K562 (cell line): Measurements from ENCODE around the gene KIAA0513. TPM values are rescaled to one million over a fixed set of nuclear protein-coding genes. Genes with fewer than 3 reads are reported as not detected.
A peak's percentile ranks its signal among the peaks of the same experiment; 100 is the strongest.

Experiments used
- BDP1 ChIP-seq: IDR thresholded peaks from 3 replicates; pipeline ENCODE4 v1.6.1; 2011; ENCODE audit not compliant: insufficient read length, insufficient read depth
- CREB1 ChIP-seq, 2 experiments: sonication (generic) in 1 of 2; formaldehyde crosslinking in 1 of 2; IDR thresholded peaks; 2 replicates each; pipeline versions ENCODE4 v1.6.1 to v1.8.0; 2012 to 2022; ENCODE audit warnings: inconsistent platforms in 1 of 2, mild to moderate bottlenecking in 1 of 2, missing genetic modification reagents in 1 of 2, moderate library complexity in 1 of 2
- CTBP1 ChIP-seq: fragments of 450-650 bp; IDR thresholded peaks from 2 replicates; pipeline ENCODE4 v1.6.1; 2016; ENCODE audit warnings: borderline replicate concordance
- MEIS2 ChIP-seq: fragments of 450-650 bp; IDR thresholded peaks from 2 replicates; pipeline ENCODE4 v1.6.1; 2014; ENCODE audit warnings: mild to moderate bottlenecking; ENCODE audit not compliant: partially characterized antibody
- POLR3A ChIP-seq: IDR thresholded peaks from 2 replicates; pipeline ENCODE4 v1.6.1; 2011; ENCODE audit warnings: borderline replicate concordance, mild to moderate bottlenecking, moderate library complexity; ENCODE audit not compliant: insufficient read length, insufficient read depth; ENCODE audit errors: extremely low read depth
- SLC30A9 ChIP-seq: fragments of 250-450 bp; sonication (Bioruptor Pico); IDR thresholded peaks from 2 replicates; pipeline ENCODE4 v1.8.0; 2022; ENCODE audit warnings: mild to moderate bottlenecking, moderate library complexity
- TCFL5 ChIP-seq: fragments of 250-450 bp; sonication (Bioruptor Pico); conservative IDR thresholded peaks from 2 replicates; pipeline ENCODE4 v1.6.1; 2021; ENCODE audit warnings: mild to moderate bottlenecking, moderate library complexity, matching md5 sums
- ZNF184 ChIP-seq: sonication (generic); formaldehyde crosslinking; IDR thresholded peaks from 2 replicates; pipeline ENCODE4 v1.5.0; 2020; ENCODE audit warnings: missing genetic modification reagents
- polyA plus RNA-seq, 8 experiments: library from polyadenylated mRNA; depleted of rRNA in 4 of 8; stranded (reverse) in 5 of 8; unstranded in 3 of 8; fragments of >200 nt; fragmentation: Nextera tagmentation in 2 of 8; fragmentation: Illumina TruSeq in 1 of 8; extraction: Ambion mirVana in 2 of 8; extraction: Trizol in 1 of 8; gene quantifications; 2 replicates each; pipeline versions ENCODE4 v1.2.1 to v1.2.3, GENCODE V29; 2011 to 2014; ENCODE audit warnings: inconsistent platforms in 1 of 8, missing spikeins in 1 of 8
- total RNA-seq, 7 experiments: library from RNA; depleted of rRNA in 6 of 7; stranded (reverse); fragments of >200 nt in 6 of 7; fragmentation: Illumina TruSeq in 2 of 7; extraction: Trizol in 2 of 7; gene quantifications; 2 replicates each; pipeline versions ENCODE4 v1.2.1 to v1.2.3, GENCODE V29; 2011 to 2021; ENCODE audit warnings: low replicate concordance in 1 of 7
- TF ChIP-seq, protein P1 (sequence below): sonication (generic); formaldehyde crosslinking; IDR thresholded peaks from 2 replicates; pipeline ENCODE4 v1.8.0; 2022; ENCODE audit warnings: mild to moderate bottlenecking, missing genetic modification reagents, borderline replicate concordance
- TF ChIP-seq, protein P2 (sequence below): sonication (generic); formaldehyde crosslinking; IDR thresholded peaks from 2 replicates; pipeline ENCODE4 v1.8.0; 2022; ENCODE audit warnings: mild to moderate bottlenecking, missing genetic modification reagents
- TF ChIP-seq, protein P3 (sequence below), 2 experiments: fragments of 450-650 bp; IDR thresholded peaks; 2 replicates each; pipeline ENCODE4 v1.6.1; 2018; ENCODE audit warnings: mild to moderate bottlenecking in 2 of 2, low read depth in 1 of 2; ENCODE audit not compliant: partially characterized antibody in 2 of 2
- TF ChIP-seq, protein P4 (sequence below): fragments of 450-650 bp; formaldehyde crosslinking; IDR thresholded peaks from 2 replicates; pipeline ENCODE4 v1.4.0; 2020; ENCODE audit warnings: mild to moderate bottlenecking
- TF ChIP-seq, protein P5 (sequence below): sonication (generic); formaldehyde crosslinking; IDR thresholded peaks from 2 replicates; pipeline ENCODE4 v1.8.0; 2023; ENCODE audit warnings: mild to moderate bottlenecking, missing genetic modification reagents

Gene KIAA0513
- total and polyA plus RNA-seq, 9 of the 15 experiments (the other 6 are each of a cell fraction or from before 2014, with no cell fraction given) = 0.18 to 13.7 (median 10.2) TPM

DNA sequence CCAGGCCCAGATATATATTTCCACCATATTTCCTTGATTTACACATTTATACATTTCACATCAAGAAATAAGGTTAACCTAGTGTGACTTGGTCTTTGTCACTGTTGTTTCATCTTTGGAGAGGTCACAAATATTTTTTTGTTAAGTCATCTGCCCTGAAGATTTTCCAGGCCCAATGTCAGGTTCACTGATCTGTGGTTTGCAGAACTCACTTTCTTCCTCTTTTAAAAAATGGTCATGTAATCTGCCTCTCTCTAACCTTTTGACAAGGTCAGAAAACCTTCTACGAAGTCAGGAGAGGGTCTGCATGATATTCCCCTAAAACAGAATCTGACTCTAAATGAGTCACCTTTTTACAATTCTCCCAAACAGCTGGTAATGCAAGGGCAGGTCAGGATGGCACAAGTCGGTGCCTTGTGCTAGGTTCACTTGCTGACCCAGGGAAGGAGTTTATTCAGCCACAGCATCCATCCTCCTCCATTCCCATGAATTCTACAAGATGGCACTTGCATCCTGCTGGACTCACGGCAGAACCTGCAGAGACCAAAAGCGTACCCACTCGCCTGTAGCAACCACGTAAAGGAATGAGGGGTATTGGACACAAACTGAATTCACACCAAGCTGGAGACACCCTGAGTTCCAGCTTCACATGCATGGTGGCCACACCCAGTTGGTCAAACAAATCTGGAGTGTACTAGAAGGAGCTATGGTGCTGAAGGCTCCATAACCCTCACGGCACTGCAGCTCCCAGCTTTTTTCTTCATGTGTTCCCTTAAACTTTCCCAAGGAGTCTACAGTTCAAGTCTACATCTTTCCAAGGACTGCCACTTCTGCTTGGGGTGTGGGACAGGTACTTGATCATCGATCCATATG lies 1.6 kb upstream of the KIAA0513 start (continued):
- TF ChIP-seq, protein P1, sequence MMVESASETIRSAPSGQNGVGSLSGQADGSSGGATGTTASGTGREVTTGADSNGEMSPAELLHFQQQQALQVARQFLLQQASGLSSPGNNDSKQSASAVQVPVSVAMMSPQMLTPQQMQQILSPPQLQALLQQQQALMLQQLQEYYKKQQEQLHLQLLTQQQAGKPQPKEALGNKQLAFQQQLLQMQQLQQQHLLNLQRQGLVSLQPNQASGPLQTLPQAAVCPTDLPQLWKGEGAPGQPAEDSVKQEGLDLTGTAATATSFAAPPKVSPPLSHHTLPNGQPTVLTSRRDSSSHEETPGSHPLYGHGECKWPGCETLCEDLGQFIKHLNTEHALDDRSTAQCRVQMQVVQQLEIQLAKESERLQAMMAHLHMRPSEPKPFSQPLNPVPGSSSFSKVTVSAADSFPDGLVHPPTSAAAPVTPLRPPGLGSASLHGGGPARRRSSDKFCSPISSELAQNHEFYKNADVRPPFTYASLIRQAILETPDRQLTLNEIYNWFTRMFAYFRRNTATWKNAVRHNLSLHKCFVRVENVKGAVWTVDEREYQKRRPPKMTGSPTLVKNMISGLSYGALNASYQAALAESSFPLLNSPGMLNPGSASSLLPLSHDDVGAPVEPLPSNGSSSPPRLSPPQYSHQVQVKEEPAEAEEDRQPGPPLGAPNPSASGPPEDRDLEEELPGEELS (CRISPR knock-in tag) = no peak
- no peak for TF ChIP-seq ZNF184
- TF ChIP-seq, protein P2, sequence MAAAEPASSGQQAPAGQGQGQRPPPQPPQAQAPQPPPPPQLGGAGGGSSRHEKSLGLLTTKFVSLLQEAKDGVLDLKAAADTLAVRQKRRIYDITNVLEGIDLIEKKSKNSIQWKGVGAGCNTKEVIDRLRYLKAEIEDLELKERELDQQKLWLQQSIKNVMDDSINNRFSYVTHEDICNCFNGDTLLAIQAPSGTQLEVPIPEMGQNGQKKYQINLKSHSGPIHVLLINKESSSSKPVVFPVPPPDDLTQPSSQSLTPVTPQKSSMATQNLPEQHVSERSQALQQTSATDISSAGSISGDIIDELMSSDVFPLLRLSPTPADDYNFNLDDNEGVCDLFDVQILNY (CRISPR knock-in tag) = 0 out of 2 replicates have a peak, but pooled peaks have one; percentile 55
- TF ChIP-seq, protein P3, sequence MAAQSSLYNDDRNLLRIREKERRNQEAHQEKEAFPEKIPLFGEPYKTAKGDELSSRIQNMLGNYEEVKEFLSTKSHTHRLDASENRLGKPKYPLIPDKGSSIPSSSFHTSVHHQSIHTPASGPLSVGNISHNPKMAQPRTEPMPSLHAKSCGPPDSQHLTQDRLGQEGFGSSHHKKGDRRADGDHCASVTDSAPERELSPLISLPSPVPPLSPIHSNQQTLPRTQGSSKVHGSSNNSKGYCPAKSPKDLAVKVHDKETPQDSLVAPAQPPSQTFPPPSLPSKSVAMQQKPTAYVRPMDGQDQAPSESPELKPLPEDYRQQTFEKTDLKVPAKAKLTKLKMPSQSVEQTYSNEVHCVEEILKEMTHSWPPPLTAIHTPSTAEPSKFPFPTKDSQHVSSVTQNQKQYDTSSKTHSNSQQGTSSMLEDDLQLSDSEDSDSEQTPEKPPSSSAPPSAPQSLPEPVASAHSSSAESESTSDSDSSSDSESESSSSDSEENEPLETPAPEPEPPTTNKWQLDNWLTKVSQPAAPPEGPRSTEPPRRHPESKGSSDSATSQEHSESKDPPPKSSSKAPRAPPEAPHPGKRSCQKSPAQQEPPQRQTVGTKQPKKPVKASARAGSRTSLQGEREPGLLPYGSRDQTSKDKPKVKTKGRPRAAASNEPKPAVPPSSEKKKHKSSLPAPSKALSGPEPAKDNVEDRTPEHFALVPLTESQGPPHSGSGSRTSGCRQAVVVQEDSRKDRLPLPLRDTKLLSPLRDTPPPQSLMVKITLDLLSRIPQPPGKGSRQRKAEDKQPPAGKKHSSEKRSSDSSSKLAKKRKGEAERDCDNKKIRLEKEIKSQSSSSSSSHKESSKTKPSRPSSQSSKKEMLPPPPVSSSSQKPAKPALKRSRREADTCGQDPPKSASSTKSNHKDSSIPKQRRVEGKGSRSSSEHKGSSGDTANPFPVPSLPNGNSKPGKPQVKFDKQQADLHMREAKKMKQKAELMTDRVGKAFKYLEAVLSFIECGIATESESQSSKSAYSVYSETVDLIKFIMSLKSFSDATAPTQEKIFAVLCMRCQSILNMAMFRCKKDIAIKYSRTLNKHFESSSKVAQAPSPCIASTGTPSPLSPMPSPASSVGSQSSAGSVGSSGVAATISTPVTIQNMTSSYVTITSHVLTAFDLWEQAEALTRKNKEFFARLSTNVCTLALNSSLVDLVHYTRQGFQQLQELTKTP (IDR thresholded peaks at IDR 0.05; ENCODE audit: low read depth in 1 of 2, partially characterized antibody in 2 of 2) = peak in 1 of 2 experiments; percentile 19
- TF ChIP-seq CREB1 (IDR thresholded peaks at IDR 0.05) = no peak
- no peak; the same call in 1 of the 2 replicates for TF ChIP-seq CREB1 (CRISPR knock-in tag; IDR thresholded peaks at IDR 0.05)
- no peak for TF ChIP-seq SLC30A9 (CRISPR knock-in tag)
- TF ChIP-seq CTBP1 = peak; percentile 57
- no peak for TF ChIP-seq BDP1
- TF ChIP-seq, protein P4, sequence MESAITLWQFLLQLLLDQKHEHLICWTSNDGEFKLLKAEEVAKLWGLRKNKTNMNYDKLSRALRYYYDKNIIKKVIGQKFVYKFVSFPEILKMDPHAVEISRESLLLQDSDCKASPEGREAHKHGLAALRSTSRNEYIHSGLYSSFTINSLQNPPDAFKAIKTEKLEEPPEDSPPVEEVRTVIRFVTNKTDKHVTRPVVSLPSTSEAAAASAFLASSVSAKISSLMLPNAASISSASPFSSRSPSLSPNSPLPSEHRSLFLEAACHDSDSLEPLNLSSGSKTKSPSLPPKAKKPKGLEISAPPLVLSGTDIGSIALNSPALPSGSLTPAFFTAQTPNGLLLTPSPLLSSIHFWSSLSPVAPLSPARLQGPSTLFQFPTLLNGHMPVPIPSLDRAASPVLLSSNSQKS = no peak
- TF ChIP-seq, protein P5, sequence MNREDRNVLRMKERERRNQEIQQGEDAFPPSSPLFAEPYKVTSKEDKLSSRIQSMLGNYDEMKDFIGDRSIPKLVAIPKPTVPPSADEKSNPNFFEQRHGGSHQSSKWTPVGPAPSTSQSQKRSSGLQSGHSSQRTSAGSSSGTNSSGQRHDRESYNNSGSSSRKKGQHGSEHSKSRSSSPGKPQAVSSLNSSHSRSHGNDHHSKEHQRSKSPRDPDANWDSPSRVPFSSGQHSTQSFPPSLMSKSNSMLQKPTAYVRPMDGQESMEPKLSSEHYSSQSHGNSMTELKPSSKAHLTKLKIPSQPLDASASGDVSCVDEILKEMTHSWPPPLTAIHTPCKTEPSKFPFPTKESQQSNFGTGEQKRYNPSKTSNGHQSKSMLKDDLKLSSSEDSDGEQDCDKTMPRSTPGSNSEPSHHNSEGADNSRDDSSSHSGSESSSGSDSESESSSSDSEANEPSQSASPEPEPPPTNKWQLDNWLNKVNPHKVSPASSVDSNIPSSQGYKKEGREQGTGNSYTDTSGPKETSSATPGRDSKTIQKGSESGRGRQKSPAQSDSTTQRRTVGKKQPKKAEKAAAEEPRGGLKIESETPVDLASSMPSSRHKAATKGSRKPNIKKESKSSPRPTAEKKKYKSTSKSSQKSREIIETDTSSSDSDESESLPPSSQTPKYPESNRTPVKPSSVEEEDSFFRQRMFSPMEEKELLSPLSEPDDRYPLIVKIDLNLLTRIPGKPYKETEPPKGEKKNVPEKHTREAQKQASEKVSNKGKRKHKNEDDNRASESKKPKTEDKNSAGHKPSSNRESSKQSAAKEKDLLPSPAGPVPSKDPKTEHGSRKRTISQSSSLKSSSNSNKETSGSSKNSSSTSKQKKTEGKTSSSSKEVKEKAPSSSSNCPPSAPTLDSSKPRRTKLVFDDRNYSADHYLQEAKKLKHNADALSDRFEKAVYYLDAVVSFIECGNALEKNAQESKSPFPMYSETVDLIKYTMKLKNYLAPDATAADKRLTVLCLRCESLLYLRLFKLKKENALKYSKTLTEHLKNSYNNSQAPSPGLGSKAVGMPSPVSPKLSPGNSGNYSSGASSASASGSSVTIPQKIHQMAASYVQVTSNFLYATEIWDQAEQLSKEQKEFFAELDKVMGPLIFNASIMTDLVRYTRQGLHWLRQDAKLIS (CRISPR knock-in tag) = no peak
- TF ChIP-seq MEIS2 = peak; percentile 60
- TF ChIP-seq TCFL5 (CRISPR knock-in tag) = no peak
- no peak for TF ChIP-seq POLR3A
